Spleen (tissue), 7 donors: ENCODE results near the gene RPL18.

Experiments used
- CTCF ChIP-seq, 11 experiments: fragments of 200-600 bp in 7 of 11; fragments of 450-650 bp in 4 of 11; sonication (generic) in 4 of 11; IDR thresholded peaks in 8 of 11; conservative IDR thresholded peaks in 3 of 11; 1 replicate in 7 of 11; 2 replicates in 4 of 11; pipeline versions ENCODE4 v1.4.0 to v1.8.0; 2016 to 2021; ENCODE audit warnings: antibody characterized with exemption in 11 of 11, inconsistent platforms in 4 of 11, mild to moderate bottlenecking in 1 of 11
- POLR2A ChIP-seq, 3 donors: fragments of 450-650 bp; IDR thresholded peaks; one replicate each; pipeline ENCODE4 v1.5.1; 2017; ENCODE audit warnings: antibody characterized with exemption in 3 of 3, mild to moderate bottlenecking in 1 of 3
- POLR2AphosphoS5 ChIP-seq, 3 donors: sonication (generic); formaldehyde crosslinking; IDR thresholded peaks; one replicate each; pipeline ENCODE4 v1.5.1; 2017; ENCODE audit warnings: antibody characterized with exemption in 3 of 3
- donor health status: DM: no; HTN: no; CAD: no; lungs with moderate emphysema.
- donor health status: DM: no; HTN: no; CAD: no.
- donor health status: DM: no; HTN: no; CAD: no.

- TF ChIP-seq CTCF (IDR thresholded peaks at IDR 0.05 in 8 of 11, conservative IDR thresholded peaks at IDR 0.05 in 3 of 11) (no peak), POLR2A (IDR thresholded peaks at IDR 0.05) (no peak), POLR2AphosphoS5 (IDR thresholded peaks at IDR 0.05) (no peak)
These were observed 22.1 kb downstream of the RPL18 start for GRCh38 chr19:48596679-48597465.
